K562 (cell line): ENCODE data around the gene KIAA0825. TPM values are rescaled to one million over a fixed set of nuclear protein-coding genes. Genes with fewer than 3 reads are reported as not detected.

ENCODE experiments used
- ATAC-seq: fragments of 200-7000 bp; cut with Tn5 transposase; 3 replicates; pipeline ENCODE4 v1.9.1; 2020; ENCODE audit warnings: moderate library complexity
- BruUV-seq: library from RNA; stranded (reverse); fragments of 400-500 nt; replicated peaks from 2 replicates; lab custom pipeline; 2021; lab: Mats Ljungman, UMichigan
- CTCF ChIA-PET: fragments of 300-600 bp; formaldehyde crosslinking; extraction: SDS; loops from one replicate; lab custom pipeline; 2021; ENCODE audit warnings: low intra/inter-chr PET ratio; lab: Yijun Ruan, JAX
- POLR2A ChIA-PET: fragments of 300-600, 350-650 bp; sonication (Branson Sonifier 250); formaldehyde crosslinking; extraction: SDS; loops from one replicate; lab custom pipeline; 2021; ENCODE audit warnings: antibody characterized with exemption, inconsistent platforms; lab: Yijun Ruan, JAX
- DNase-seq, 4 experiments: peaks; one replicate each; pipeline versions ENCODE4 v3.0.0 to v3.0.0-alpha.2; 2011 to 2018; ENCODE audit warnings: low spot score in 3 of 4, mixed read lengths in 3 of 4; ENCODE audit errors: extremely low read depth in 1 of 4
- FAIRE-seq: peaks from 2 replicates; lab custom pipeline; 2011; peaks lifted over from hg19 to GRCh38; lab: Jason Lieb, UNC
- H2AFZ ChIP-seq: 2 replicates; pipeline ENCODE4 v1.6.0; 2011; ENCODE audit warnings: low read depth, low read length, control low read depth, inconsistent platforms
- H3K27ac ChIP-seq: fragments of 200-600 bp; 3 replicates; pipeline ENCODE4 v1.8.0; 2011; ENCODE audit warnings: low read depth, mild to moderate bottlenecking, control low read depth, inconsistent platforms, low read length, moderate library complexity, mixed read lengths; ENCODE audit errors: extremely low read depth
- H3K27me3 ChIP-seq, 2 experiments: fragments of 300-600 bp in 1 of 2; 2 replicates in 1 of 2; 3 replicates in 1 of 2; pipeline versions ENCODE4 v1.6.0 to v1.8.0; 2011; ENCODE audit warnings: inconsistent platforms in 2 of 2, low read length in 2 of 2, mild to moderate bottlenecking in 1 of 2, mixed read lengths in 1 of 2, moderate library complexity in 1 of 2; ENCODE audit not compliant: control insufficient read depth in 2 of 2, insufficient read depth in 2 of 2
- H3K36me3 ChIP-seq: fragments of 300-600 bp; 3 replicates; pipeline ENCODE4 v1.8.0; 2011; ENCODE audit warnings: mild to moderate bottlenecking, low read length, inconsistent platforms; ENCODE audit not compliant: control insufficient read depth, insufficient read depth
- H3K4me1 ChIP-seq, 2 experiments: fragments of 200-600 bp in 1 of 2; replicated peaks in 1 of 2; 2 replicates in 1 of 2; 3 replicates in 1 of 2; pipeline versions ENCODE4 v1.5.1 to v1.8.0; 2011; ENCODE audit warnings: inconsistent platforms in 2 of 2, low read length in 2 of 2, mild to moderate bottlenecking in 1 of 2, mixed read lengths in 1 of 2, moderate library complexity in 1 of 2; ENCODE audit not compliant: control insufficient read depth in 2 of 2, insufficient read depth in 2 of 2
- H3K4me2 ChIP-seq: 2 replicates; pipeline ENCODE4 v1.6.1; 2011; ENCODE audit warnings: low read length, control low read depth, inconsistent platforms, mixed read lengths; ENCODE audit not compliant: insufficient read depth
- H3K4me3 ChIP-seq: fragments of 200-600 bp; sonication (generic), shearing (Covaris generic); 2 replicates; pipeline ENCODE4 v1.5.1; 2016; ENCODE audit warnings: control low read depth, inconsistent platforms
- H3K79me2 ChIP-seq: fragments of 200-600 bp; 3 replicates; pipeline ENCODE4 v1.8.0; 2011; ENCODE audit warnings: low read length, inconsistent platforms; ENCODE audit not compliant: control insufficient read depth, insufficient read depth
- H3K9ac ChIP-seq, 2 experiments: 2 replicates each; pipeline versions ENCODE4 v1.6.0 to v1.6.1; 2011; ENCODE audit warnings: low read depth in 2 of 2, low read length in 2 of 2, control low read depth in 1 of 2, inconsistent platforms in 1 of 2, mild to moderate bottlenecking in 1 of 2, mixed read lengths in 1 of 2; ENCODE audit not compliant: insufficient read depth in 1 of 2
- H3K9me1 ChIP-seq: one replicate; pipeline ENCODE4 v1.6.0; 2011; ENCODE audit warnings: inconsistent platforms, mild to moderate bottlenecking, low read length, moderate library complexity; ENCODE audit not compliant: control insufficient read depth, insufficient read depth
- H3K9me3 ChIP-seq: replicated peaks from 2 replicates; pipeline ENCODE4 v1.5.1; 2011; ENCODE audit warnings: low read depth, low read length, inconsistent platforms; ENCODE audit not compliant: control insufficient read depth, insufficient read depth
- H4K20me1 ChIP-seq: replicated peaks from 2 replicates; pipeline ENCODE4 v1.6.1; 2011; ENCODE audit warnings: low read length, inconsistent platforms, mixed read lengths; ENCODE audit not compliant: control insufficient read depth, insufficient read depth
- CHD1 ChIP-seq: fragments of 200-600 bp; sonication (generic); IDR thresholded peaks from one replicate; pipeline ENCODE4 v1.6.1; 2012; ENCODE audit warnings: mild to moderate bottlenecking, moderate library complexity, low read length, inconsistent platforms
- EP300 ChIP-seq: IDR thresholded peaks from 2 replicates; pipeline ENCODE4 v1.6.1; 2012; ENCODE audit warnings: low read length, improper control_type of control experiment
- MTA1 ChIP-seq: fragments of 450-650 bp; IDR thresholded peaks from 2 replicates; pipeline ENCODE4 v1.6.1; 2017; ENCODE audit warnings: borderline replicate concordance
- PRMT5 ChIP-seq: sonication (generic); formaldehyde crosslinking; IDR thresholded peaks from 2 replicates; pipeline ENCODE4 v1.5.0; 2020; ENCODE audit warnings: missing genetic modification reagents
- SAP30 ChIP-seq: fragments of 200-600 bp; sonication (generic); IDR thresholded peaks from 2 replicates; pipeline ENCODE4 v1.6.1; 2012; ENCODE audit warnings: borderline replicate concordance, low read depth, mild to moderate bottlenecking, moderate library complexity, low read length, control low read depth, inconsistent platforms; ENCODE audit not compliant: insufficient read depth, poor library complexity, severe bottlenecking
- SMAD3 ChIP-seq: fragments of 450-650 bp; formaldehyde crosslinking; conservative IDR thresholded peaks from 2 replicates; pipeline ENCODE4 v1.4.0; 2020; ENCODE audit warnings: mild to moderate bottlenecking
- SMAD4 ChIP-seq: fragments of 250-450 bp; sonication (Bioruptor Pico); conservative IDR thresholded peaks from 2 replicates; pipeline ENCODE4 v1.8.0; 2021; ENCODE audit warnings: inconsistent platforms, mild to moderate bottlenecking, moderate library complexity
- TOE1 ChIP-seq, 2 experiments: fragments of 450-650 bp in 1 of 2; sonication (generic) in 1 of 2; formaldehyde crosslinking in 1 of 2; IDR thresholded peaks; 2 replicates each; pipeline versions ENCODE4 v1.7.1 to v1.8.0; 2016 to 2022; ENCODE audit warnings: borderline replicate concordance in 2 of 2, mild to moderate bottlenecking in 2 of 2, antibody characterized with exemption in 1 of 2, inconsistent platforms in 1 of 2, low read depth in 1 of 2, missing genetic modification reagents in 1 of 2, moderate library complexity in 1 of 2
- ZNF354B ChIP-seq: fragments of 250-450 bp; sonication (Bioruptor Pico); IDR thresholded peaks from 2 replicates; pipeline ENCODE4 v1.4.0; 2020
- ZNF583 ChIP-seq: fragments of 250-450 bp; sonication (Bioruptor Pico); IDR thresholded peaks from 2 replicates; pipeline ENCODE4 v1.4.0; 2020
- WGBS: fragments of 100-300 bp; shearing (Covaris generic); methylation state at CpG from one replicate; pipeline ENCODE4 v1.1.6; 2016; ENCODE audit warnings: low coverage, mixed read lengths; ENCODE audit not compliant: insufficient coverage; ENCODE audit errors: missing lambda C conversion rate; 5-methylcytosine and 5-hydroxymethylcytosine counted together
- in situ Hi-C: fragments of 300-500 bp; cut with MboI; formaldehyde crosslinking; loops from 4 replicates; pipeline ENCODE4 v1.15.0; 2018; ENCODE audit warnings: inconsistent platforms, mixed read lengths
- intact Hi-C: fragments of 100-400 bp; cut with micrococcal nuclease; formaldehyde crosslinking; loops from 2 replicates; pipeline ENCODE4 v1.14.2; 2022
- polyA plus RNA-seq, 8 experiments: library from polyadenylated mRNA; depleted of rRNA in 4 of 8; stranded (reverse) in 5 of 8; unstranded in 3 of 8; fragments of >200 nt; fragmentation: Nextera tagmentation in 2 of 8; fragmentation: Illumina TruSeq in 1 of 8; extraction: Ambion mirVana in 2 of 8; extraction: Trizol in 1 of 8; gene quantifications; 2 replicates each; pipeline versions ENCODE4 v1.2.1 to v1.2.3, GENCODE V29; 2011 to 2014; ENCODE audit warnings: inconsistent platforms in 1 of 8, missing spikeins in 1 of 8
- total RNA-seq, 7 experiments: library from RNA; depleted of rRNA in 6 of 7; stranded (reverse); fragments of >200 nt in 6 of 7; fragmentation: Illumina TruSeq in 2 of 7; extraction: Trizol in 2 of 7; gene quantifications; 2 replicates each; pipeline versions ENCODE4 v1.2.1 to v1.2.3, GENCODE V29; 2011 to 2021; ENCODE audit warnings: low replicate concordance in 1 of 7
- TF ChIP-seq, protein P1 (sequence below): fragments of 250-450 bp; sonication (Bioruptor Pico); IDR thresholded peaks from 2 replicates; pipeline ENCODE4 v1.5.0; 2020; ENCODE audit warnings: mild to moderate bottlenecking
- TF ChIP-seq, protein P2 (sequence below): fragments of 200-800 bp; sonication (Bioruptor generic); IDR thresholded peaks from 2 replicates; pipeline ENCODE4 v1.6.1; 2017; ENCODE audit warnings: missing genetic modification characterization, missing compliant biosample characterization
- TF ChIP-seq, protein P3 (sequence below), 2 experiments: fragments of 150-350 bp in 1 of 2; IDR thresholded peaks; 2 replicates each; pipeline ENCODE4 v1.6.1; 2012 to 2016; ENCODE audit warnings: low read depth in 2 of 2, low read length in 2 of 2, mild to moderate bottlenecking in 1 of 2, moderate library complexity in 1 of 2

The KIAA0825 gene
- total and polyA plus RNA-seq, 9 of the 15 experiments (the other 6 are each of a cell fraction or from before 2014, with no cell fraction given) = 0.05 to 0.36 (median 0.16) TPM; not detected in 1

DNA sequence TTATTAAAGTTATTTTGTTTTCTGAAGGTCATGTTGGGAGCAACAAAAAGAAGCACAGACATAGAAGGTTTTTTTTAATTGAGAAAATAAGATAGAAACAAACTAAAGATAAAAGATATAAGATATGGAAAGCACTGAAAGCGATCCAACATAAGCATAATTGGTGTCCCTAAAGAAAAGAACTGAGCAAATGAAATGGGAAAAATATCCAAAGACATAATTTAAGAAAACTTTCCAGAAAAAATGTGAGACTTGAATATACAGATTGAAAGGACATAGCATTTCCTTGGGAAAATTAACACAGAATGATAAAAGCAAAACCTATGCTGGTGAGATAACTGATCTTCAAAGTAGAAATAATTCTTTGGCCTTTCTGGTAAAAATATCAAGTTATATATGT is 289.3 kb downstream of the KIAA0825 start:
- BruUV-seq = no TSS peak
- TF ChIP-seq, protein P1, sequence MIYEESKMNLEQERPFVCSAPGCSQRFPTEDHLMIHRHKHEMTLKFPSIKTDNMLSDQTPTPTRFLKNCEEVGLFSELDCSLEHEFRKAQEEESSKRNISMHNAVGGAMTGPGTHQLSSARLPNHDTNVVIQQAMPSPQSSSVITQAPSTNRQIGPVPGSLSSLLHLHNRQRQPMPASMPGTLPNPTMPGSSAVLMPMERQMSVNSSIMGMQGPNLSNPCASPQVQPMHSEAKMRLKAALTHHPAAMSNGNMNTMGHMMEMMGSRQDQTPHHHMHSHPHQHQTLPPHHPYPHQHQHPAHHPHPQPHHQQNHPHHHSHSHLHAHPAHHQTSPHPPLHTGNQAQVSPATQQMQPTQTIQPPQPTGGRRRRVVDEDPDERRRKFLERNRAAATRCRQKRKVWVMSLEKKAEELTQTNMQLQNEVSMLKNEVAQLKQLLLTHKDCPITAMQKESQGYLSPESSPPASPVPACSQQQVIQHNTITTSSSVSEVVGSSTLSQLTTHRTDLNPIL (CRISPR knock-in tag) = no peak
- TF ChIP-seq MTA1 = no peak
- TF ChIP-seq, protein P2, sequence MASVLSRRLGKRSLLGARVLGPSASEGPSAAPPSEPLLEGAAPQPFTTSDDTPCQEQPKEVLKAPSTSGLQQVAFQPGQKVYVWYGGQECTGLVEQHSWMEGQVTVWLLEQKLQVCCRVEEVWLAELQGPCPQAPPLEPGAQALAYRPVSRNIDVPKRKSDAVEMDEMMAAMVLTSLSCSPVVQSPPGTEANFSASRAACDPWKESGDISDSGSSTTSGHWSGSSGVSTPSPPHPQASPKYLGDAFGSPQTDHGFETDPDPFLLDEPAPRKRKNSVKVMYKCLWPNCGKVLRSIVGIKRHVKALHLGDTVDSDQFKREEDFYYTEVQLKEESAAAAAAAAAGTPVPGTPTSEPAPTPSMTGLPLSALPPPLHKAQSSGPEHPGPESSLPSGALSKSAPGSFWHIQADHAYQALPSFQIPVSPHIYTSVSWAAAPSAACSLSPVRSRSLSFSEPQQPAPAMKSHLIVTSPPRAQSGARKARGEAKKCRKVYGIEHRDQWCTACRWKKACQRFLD (CRISPR knock-in tag) = no peak
- TF ChIP-seq ZNF583 (CRISPR knock-in tag) = no peak
- TF ChIP-seq ZNF354B = no peak
- no peak for TF ChIP-seq PRMT5 (CRISPR knock-in tag)
- no peak for TF ChIP-seq SAP30
- TF ChIP-seq SMAD3 = no peak
- no peak for TF ChIP-seq CHD1
- TF ChIP-seq TOE1 (IDR thresholded peaks at IDR 0.05; ENCODE audit: borderline replicate concordance) = no peak
- TF ChIP-seq TOE1 (CRISPR knock-in tag; IDR thresholded peaks at IDR 0.05; ENCODE audit: borderline replicate concordance, low read depth) = no peak
- TF ChIP-seq, protein P3, sequence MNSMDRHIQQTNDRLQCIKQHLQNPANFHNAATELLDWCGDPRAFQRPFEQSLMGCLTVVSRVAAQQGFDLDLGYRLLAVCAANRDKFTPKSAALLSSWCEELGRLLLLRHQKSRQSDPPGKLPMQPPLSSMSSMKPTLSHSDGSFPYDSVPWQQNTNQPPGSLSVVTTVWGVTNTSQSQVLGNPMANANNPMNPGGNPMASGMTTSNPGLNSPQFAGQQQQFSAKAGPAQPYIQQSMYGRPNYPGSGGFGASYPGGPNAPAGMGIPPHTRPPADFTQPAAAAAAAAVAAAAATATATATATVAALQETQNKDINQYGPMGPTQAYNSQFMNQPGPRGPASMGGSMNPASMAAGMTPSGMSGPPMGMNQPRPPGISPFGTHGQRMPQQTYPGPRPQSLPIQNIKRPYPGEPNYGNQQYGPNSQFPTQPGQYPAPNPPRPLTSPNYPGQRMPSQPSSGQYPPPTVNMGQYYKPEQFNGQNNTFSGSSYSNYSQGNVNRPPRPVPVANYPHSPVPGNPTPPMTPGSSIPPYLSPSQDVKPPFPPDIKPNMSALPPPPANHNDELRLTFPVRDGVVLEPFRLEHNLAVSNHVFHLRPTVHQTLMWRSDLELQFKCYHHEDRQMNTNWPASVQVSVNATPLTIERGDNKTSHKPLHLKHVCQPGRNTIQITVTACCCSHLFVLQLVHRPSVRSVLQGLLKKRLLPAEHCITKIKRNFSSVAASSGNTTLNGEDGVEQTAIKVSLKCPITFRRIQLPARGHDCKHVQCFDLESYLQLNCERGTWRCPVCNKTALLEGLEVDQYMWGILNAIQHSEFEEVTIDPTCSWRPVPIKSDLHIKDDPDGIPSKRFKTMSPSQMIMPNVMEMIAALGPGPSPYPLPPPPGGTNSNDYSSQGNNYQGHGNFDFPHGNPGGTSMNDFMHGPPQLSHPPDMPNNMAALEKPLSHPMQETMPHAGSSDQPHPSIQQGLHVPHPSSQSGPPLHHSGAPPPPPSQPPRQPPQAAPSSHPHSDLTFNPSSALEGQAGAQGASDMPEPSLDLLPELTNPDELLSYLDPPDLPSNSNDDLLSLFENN (IDR thresholded peaks at IDR 0.05; ENCODE audit: low read depth in 2 of 2, low read length in 2 of 2) = no peak
- TF ChIP-seq EP300 = no peak
- no peak for TF ChIP-seq SMAD4 (CRISPR knock-in tag)
- Histone ChIP-seq H3K27ac (no peak overlapping the region), H3K4me3 (no peak overlapping the region), H2AFZ (no peak overlapping the region), H3K36me3 (no peaks in the 10 kb centered on the region), H4K20me1 (no peaks in the 10 kb centered on the region), H3K4me2 (no peak overlapping the region), H3K27me3 (no peaks in the 10 kb centered on the region), H3K9me3 (no peaks in the 10 kb centered on the region; the same call in 1 of the 2 replicates), H3K9me1 (no peaks in the 10 kb centered on the region), H3K9ac (no peak overlapping the region), H3K4me1 (no peaks in the 10 kb centered on the region), H3K79me2 (no peaks in the 10 kb centered on the region)
- POLR2A ChIA-PET = no interaction called here
- DNase-seq = no peak
- FAIRE-seq = no peak
- in situ Hi-C loops = no loop called here
- intact Hi-C loops = no loop called here
- CTCF ChIA-PET = no interaction called here
- 7% methylated on average over 1 of the region's 1 CpG for WGBS
- no peak for ATAC-seq
